ENCODE results near the gene ANAPC2.

Gene ANAPC2

GRCh38 chr9:137234055-137234697 lies 45.8 kb upstream of the ANAPC2 start:
- in situ Hi-C loops (cut with MboI; ENCODE audit: low pct_unique_long_range_greater_than_20kb, low sequenced_read_pairs, unreplicated experiment) = no loop called here
- no peak for DNase-seq (ENCODE audit: low spot score)
- TF ChIP-seq CTCF (IDR thresholded peaks at IDR 0.05; ENCODE audit: extremely low read depth, insufficient read depth, missing control alignments) = no peak

DNA sequence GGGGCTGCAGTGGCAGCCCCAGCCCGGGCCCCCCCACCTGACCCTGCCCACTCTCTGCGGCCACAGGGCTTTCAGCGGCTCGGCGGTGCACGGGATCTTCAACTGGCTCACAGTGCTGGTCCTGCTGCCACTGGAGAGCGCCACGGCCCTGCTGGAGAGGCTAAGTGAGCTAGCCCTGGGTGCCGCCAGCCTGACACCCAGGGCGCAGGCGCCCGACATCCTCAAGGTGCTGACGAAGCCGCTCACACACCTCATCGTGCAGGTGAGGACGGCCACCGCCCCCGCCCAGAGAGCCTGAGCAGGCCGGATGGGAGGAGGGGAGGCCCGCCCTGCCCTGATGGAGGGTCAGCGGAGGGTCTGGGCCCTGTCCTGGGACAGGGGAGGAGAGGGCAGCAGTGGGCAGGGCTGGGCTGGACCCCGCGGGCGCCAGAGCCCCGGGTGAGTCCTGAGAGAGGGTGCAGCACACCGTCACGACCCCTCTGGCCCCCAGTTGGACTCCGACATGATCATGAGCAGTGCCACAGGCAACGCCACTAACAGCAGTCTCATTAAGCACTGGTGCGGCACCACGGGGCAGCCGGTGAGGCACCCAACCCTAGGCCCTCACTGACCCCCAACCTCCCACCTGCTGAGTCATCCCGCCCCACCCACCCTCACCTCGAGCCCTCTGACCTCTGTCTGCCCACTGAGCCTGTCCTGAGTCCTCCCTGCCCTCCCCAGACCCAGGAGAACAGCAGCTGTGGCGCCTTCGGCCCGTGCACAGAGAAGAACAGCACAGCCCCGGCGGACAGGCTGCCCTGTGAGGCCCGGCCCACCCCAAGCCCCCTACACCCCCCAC lies 45.0 kb upstream of the ANAPC2 start:
- TF ChIP-seq CTCF (IDR thresholded peaks at IDR 0.05; ENCODE audit: extremely low read depth, insufficient read depth, missing control alignments) = no peak
- DNase-seq (ENCODE audit: low spot score) = no peak
- in situ Hi-C loops (cut with MboI; ENCODE audit: low pct_unique_long_range_greater_than_20kb, low sequenced_read_pairs, unreplicated experiment) = no loop called here

GRCh38 chr9:137232510-137232909 lies 44.1 kb upstream of the ANAPC2 start:
- no peak for TF ChIP-seq CTCF (IDR thresholded peaks at IDR 0.05; ENCODE audit: extremely low read depth, insufficient read depth, missing control alignments)
- no peak for DNase-seq (ENCODE audit: low spot score)
- in situ Hi-C loops (cut with MboI; ENCODE audit: low pct_unique_long_range_greater_than_20kb, low sequenced_read_pairs, unreplicated experiment) = no loop called here

- no peak for DNase-seq (ENCODE audit: low spot score)
- no peak for TF ChIP-seq CTCF (IDR thresholded peaks at IDR 0.05; ENCODE audit: extremely low read depth, insufficient read depth, missing control alignments)
- in situ Hi-C loops (cut with MboI; ENCODE audit: low pct_unique_long_range_greater_than_20kb, low sequenced_read_pairs, unreplicated experiment) = no loop called here
These were observed 43.7 kb upstream of the ANAPC2 start for GRCh38 chr9:137232101-137232500.

GRCh38 chr9:137231372-137232039 lies 43.1 kb upstream of the ANAPC2 start:
- in situ Hi-C loops (cut with MboI; ENCODE audit: low pct_unique_long_range_greater_than_20kb, low sequenced_read_pairs, unreplicated experiment) = no loop called here
- no peak for DNase-seq (ENCODE audit: low spot score)
- no peak for TF ChIP-seq CTCF (IDR thresholded peaks at IDR 0.05; ENCODE audit: extremely low read depth, insufficient read depth, missing control alignments)

DNA sequence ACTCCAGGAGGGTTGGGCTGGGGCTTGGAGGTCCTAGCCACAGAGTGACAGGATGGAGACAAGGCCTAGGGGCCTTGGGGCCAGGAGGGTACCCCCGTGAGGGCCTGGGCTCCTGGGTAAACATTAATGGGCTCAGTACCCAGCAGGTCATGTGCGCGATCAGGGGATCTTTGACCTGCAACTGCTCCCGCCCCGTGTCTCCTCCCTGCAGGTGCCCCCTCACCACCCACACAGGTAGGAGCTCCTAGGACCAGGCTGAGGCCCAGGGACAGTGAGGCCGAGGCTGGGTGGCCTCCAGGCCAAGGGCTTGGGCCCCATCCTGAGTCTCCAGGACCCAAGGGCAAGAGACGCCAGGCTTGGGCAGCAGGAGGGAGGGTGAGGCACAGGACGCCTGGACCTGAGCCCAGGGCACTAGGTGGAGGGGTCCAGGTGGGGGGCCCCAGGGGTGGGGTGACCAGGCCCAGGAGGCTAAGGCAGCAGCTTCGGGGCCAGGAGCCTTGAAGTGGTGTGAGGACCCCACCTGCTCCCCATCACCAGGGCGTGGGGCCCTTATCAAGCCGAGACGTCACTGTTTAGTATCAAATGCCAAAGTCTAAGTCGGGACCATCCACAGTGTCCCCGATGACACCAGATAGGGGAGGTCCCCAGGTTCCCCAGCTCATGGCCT lies 42.5 kb upstream of the ANAPC2 start, which contains the start of gene SLC34A3:
SLC34A3 (plus strand) TSS at position 197 of the 667 bp plus-strand sequence. CDS start 802 bp downstream, outside the sequence.
- in situ Hi-C loops (cut with MboI; ENCODE audit: low pct_unique_long_range_greater_than_20kb, low sequenced_read_pairs, unreplicated experiment) = no loop called here

More for the DNA sequence above, 42.5 kb upstream of the ANAPC2 start, which contains the start of gene SLC34A3:
- TF ChIP-seq CTCF (IDR thresholded peaks at IDR 0.05; ENCODE audit: extremely low read depth, insufficient read depth, missing control alignments) = no peak
- DNase-seq (ENCODE audit: low spot score) = no peak

Data from GM13977 (cell line).